ENCODE results near the gene TUT1.
"Not testable (repeated sequence)": the region's sequence is repeated elsewhere in the genome, so short reads cannot be mapped to it uniquely, and the experiment has no call there.

The TUT1 gene, protein sequence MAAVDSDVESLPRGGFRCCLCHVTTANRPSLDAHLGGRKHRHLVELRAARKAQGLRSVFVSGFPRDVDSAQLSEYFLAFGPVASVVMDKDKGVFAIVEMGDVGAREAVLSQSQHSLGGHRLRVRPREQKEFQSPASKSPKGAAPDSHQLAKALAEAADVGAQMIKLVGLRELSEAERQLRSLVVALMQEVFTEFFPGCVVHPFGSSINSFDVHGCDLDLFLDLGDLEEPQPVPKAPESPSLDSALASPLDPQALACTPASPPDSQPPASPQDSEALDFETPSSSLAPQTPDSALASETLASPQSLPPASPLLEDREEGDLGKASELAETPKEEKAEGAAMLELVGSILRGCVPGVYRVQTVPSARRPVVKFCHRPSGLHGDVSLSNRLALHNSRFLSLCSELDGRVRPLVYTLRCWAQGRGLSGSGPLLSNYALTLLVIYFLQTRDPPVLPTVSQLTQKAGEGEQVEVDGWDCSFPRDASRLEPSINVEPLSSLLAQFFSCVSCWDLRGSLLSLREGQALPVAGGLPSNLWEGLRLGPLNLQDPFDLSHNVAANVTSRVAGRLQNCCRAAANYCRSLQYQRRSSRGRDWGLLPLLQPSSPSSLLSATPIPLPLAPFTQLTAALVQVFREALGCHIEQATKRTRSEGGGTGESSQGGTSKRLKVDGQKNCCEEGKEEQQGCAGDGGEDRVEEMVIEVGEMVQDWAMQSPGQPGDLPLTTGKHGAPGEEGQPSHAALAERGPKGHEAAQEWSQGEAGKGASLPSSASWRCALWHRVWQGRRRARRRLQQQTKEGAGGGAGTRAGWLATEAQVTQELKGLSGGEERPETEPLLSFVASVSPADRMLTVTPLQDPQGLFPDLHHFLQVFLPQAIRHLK

DNA sequence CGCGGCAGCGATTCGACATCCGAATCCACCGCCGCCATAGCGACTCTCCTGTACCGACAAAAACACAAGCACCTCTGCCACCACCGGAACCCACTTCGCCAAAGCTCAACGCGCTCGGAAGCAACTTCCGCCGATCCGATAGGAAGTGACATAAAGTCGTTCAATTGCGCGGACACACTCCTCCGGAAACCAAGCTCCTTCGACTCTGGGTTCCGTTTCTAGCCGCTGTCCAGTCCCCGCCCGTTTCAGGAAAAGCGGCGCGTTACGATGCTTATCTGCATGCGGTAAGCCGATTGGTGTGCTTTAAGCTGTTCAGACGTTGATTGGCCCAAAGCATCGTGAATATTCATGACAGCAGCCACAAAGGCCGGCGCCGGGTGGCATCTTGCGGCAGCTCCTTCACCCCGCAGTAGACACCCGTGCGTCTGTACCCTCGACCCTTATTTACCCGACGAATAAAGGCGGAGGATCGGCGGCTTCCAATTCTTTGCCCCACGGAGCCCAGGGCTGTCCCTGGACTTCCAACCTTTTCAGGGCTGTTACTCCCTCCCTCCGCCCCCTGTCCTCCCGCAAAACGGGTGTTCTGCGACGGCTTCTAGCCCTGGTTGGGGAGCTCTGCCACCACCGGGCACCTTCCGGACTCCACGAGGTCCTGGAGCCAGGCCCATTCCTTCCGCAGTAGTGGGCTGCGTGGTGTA lies at the start of gene TUT1:
TSS of gene TUT1 (minus strand) at position 76 of the 698 bp plus-strand sequence. CDS start at position 38, 38 bp downstream.
- peak; percentile 100 for DNase-seq

DNA sequence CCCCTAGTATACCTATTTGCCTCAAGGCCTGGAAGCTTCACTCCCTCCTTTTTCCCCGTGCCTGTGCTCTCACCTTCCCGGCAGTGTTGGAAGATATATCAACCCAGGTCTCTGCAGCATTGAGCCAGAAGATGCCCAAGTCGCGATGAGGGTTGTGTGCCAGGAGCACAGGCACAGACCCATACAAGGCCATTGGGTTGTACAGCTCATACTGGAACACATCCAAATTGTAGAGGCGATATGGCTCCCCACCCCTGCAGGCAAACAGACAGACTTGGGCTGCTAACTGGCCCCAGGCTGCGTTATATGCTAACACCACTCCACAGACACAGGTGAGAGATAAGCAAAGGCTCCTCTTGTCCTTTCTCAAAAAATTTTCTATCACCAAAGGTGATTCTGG lies 41.2 kb upstream of the TUT1 start:
- no peak for DNase-seq

DNA sequence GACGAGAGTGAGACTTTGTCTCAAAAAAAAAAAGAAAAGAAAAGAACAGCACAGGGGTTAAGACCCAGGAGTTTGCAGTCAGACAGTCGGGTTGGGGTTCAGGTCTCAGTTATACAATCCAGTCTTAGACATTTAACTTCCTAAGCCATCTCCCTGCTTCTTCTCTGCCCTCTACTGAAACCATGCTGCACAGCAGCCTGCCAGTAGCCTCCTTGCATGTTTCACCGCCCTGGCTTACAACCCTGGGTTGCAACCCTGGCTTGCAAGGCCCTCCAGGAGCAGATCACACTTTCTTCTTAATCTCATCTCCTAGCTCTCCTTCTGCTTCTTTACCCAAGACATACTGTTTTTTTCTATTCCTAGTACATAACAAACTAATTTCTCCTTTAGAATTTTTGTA lies 36.4 kb upstream of the TUT1 start:
- no peak for DNase-seq

DNA sequence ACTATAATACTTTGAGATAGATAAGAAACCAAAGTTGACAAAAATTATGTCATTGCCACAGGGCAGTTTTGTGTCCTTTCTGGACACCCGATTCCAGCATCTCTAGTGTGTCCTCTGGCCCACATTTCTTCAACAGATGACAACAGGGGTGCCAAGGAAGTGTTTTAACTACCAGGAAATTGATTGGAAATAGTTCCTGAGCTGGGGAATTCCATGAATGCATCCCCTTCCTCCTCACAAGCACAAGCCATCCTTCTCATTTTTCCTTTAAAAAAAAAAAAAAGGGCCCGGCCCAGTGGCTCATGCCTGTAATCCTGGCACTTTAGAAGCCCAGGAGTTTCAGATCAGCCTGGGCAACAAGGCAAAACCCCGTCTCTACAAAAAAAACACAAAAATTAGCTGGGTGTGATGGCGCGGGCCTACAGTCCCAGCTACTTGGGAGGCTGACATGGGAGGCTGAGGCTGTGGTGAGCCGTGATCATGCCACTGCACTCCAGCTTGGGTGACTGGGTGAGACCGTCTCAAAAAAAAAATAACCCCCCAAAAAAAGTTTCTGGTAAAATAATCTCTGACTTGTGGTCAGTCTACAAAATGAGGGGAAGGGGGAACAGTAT lies 31.3 kb upstream of the TUT1 start:
- DNase-seq = no peak

DNA sequence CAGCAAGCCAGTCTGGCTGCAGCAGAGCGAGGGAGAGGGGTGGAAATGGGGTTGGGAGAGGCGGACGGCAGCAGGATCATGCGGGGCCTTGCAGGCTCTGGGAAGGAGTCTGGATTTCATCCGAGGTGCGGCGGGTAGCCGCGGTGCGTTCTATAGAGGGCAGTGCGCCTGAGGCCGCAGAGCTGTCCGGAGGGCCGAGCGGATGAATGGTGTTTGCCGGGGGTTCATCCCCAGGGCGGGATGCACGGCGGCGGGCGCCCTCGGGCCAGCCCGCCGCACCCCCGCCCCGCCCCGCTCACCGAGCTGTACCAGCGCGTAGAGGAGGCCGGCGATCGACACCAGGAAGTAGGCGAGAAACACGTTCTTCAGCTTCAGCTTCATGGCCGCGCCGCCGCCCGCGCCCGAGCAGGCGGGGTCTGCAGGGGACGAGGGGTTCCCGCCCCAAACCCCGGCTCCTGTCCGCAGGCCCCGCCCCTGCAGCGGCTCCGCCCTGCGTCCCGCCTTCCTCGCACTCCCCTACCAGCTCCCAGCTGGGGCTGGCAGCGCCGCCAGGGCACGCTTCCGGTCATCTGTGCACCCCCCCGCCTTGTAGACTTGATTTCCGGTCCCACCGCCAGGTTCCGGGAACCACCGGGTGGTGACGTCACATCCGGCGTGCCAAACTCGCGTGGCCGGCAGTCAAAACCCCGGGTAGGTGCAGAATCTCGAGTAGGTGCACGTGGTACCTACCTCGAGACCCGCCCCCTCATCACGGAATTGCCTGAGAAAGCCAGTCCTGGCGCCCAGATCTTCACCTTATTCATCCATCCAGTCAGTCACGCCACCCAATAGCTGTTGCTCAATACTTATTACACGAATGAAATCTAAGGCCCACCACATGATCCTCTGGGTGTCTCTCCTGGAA lies 30.5 kb upstream of the TUT1 start, which contains the start of gene B3GAT3:
TSS of gene B3GAT3 (minus strand) at position 420 of the 904 bp plus-strand sequence. CDS start at position 381, 39 bp downstream.
- peak; percentile 100 for DNase-seq

DNA sequence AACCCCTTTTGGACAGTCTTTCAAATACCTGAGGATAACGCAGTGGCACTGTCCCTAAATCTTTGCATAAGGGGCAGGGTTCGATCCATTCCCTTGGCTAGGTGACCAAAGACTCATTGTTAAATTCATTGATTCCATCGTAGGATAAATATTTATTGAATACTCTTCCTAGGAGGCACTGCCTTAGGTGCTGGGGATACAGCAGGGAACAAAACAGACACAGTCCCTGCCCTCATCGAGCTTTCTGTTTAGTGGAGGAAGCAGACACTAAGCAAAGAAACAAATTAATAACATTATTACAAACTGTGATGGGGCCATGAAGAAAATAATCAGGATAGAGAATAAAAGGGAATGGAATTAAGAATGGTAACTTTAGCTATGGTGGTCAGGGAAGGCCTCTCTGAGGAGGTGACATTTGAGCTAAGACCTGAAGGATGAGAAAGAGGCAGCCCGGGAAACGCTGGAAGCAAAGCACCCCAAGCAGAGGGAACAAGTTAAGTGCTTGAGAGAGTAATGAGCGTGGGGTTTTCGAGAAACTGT lies 29.8 kb upstream of the TUT1 start:
- DNase-seq = no peak

DNA sequence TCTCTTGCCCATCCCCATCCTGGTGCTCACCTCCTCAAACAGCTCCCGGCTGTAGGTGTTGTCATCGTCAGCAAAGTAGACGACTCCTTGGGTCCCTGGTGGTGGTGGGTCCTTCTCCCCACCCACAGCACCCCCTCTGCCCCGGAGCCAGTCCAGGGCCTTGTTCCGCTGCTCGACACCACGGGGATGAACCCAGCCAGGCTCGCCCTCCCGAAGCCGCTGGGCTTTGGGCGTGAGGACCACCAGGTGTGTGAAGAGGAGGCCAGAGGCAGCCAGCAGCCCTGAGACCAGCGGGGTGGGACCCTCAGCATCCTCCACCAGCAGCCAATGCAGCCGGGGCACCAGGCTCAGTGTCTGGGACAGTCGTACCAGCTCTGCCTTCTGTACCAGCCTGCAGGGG lies 25.6 kb upstream of the TUT1 start:
- not testable (repeated sequence) for DNase-seq

DNA sequence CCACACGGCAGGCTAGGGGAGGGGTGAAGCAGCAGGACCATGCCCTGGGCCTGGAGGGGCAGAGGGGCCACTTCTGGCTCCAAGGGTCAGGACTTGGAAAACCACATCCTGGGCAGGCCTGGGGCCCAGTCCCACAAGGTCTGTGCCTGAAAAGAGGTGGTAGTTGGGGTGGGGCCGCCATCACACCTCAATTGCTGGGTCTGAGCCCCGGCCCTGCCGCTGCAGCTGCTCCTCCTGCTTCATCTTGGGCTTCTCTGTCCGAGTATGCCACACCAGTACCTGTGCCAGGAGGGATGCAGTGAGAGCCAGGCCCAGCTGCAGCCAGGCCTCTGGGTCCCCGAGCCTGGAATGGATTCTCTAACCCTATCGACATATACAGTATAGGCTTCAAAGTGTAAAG lies 24.2 kb upstream of the TUT1 start:
- DNase-seq = no peak

DNA sequence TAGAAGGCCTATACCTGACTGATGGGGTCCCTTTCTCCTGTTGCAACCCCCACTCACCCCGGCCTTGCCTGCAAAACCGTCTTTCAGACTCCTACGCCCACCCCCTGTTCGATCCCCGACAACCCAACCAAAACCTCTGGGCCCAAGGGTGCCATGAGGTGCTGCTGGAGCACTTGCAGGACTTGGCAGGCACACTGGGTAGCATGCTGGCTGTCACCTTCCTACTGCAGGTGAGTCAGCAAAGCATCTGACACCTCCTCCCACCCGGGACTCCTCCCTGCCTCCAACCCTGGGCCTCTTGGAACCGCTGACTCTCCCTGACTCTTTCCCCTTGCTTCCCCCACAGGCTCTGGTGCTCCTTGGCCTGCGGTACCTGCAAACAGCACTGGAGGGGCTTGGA lies 23.0 kb upstream of the TUT1 start:
- DNase-seq = peak; percentile 86

DNA sequence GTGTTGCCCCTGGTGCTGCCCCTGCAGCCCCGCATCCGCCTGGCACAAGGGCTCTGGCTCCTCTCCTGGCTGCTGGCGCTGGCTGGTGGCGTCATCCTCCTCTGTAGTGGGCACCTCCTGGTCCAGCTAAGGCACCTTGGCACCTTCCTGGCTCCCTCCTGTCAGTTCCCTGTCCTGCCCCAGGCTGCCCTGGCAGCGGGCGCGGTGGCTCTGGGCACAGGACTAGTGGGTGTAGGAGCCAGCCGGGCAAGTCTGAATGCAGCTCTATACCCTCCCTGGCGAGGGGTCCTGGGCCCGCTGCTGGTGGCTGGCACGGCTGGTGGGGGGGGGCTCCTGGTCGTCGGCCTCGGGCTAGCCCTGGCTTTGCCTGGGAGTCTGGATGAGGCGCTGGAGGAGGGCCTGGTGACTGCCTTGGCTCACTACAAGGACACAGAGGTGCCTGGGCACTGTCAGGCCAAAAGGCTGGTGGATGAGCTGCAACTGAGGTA lies 22.0 kb upstream of the TUT1 start:
- DNase-seq = no peak

DNA sequence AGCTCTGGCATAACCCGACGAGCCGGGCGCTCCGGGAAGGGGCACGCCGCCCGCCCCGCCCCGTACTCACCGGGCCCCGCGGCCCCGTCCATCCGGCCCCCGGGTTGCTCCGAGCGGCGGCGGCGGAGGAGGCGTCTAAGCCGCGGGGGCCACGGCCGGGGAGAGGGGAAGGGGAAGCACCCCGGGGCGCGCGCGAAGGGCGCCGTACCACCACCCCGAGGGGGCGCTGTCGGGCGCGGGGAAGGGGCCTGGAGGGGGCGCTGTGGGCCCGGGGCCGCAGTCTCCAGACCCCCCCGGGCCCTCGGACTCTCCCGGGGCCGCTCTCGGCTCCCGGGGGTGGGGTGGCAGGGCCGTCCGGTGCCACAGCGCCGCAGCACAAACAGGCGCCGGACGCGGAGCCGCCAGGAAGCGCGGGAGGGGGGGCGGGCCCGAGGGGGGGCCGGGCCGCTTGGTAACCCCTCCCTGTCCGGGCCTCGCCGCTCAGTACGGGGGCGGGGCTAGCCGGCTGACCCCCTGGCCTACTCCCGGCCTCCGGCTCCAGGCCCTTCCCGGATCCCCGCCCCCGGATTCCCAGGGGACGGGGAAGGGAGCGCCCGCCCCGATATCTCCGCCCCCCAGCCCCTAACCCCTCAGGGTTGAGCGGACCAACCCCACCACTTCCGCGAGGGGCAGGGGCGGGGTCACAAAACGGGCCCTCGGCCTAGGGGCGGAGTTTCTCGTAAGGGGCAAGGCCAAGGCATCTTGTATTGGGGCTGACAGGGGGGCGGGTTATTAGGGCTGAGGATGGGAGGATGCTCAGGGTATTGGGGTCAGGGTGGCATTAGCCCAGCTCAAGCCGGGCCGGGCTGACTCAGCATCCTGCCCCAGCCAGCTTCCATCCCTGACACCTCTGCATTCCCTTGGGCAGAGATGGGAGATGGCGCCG lies 21.3 kb upstream of the TUT1 start, which contains the start of the genes EML3 and ROM1:
TSS of gene EML3 (minus strand) at position 410 of the 925 bp plus-strand sequence. CDS start at position 92, 318 bp downstream.
TSS of gene ROM1 (plus strand) at position 892 of the 925 bp plus-strand sequence. CDS start at position 917, 25 bp downstream.
- peak; percentile 92 for DNase-seq

DNA sequence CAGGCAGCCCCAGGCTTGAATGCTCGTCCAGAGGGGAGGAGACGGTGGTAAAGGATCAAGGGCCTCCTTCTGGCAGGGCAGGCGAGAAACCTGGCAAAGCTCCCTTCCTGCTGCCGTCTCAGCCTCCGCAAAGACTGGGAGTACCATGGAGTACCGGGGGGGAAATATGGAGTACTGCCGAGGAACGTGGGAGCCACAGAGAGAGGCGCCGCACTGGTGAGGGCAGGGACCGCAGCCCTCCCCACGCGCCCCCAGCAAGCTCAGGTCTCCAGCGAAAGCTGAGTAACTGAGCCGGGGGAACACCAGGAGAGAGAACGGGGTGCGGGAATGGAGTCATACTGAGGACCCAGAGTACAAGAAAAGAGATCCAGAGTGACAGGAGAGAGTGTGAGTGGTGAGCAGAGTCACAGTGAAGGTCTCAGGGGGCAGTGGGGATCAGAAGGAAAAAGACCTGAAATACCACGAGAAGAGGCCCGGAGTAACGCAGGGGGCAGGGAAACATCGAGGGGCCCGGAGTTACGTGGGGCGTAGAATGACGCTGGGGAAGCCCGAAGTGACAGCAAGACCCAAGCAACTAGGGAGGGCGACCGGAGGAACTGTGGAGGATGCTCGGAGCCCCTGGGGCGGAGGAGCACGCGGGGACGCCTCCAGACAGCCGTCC lies 20.5 kb upstream of the TUT1 start:
- peak; percentile 61 for DNase-seq

DNA sequence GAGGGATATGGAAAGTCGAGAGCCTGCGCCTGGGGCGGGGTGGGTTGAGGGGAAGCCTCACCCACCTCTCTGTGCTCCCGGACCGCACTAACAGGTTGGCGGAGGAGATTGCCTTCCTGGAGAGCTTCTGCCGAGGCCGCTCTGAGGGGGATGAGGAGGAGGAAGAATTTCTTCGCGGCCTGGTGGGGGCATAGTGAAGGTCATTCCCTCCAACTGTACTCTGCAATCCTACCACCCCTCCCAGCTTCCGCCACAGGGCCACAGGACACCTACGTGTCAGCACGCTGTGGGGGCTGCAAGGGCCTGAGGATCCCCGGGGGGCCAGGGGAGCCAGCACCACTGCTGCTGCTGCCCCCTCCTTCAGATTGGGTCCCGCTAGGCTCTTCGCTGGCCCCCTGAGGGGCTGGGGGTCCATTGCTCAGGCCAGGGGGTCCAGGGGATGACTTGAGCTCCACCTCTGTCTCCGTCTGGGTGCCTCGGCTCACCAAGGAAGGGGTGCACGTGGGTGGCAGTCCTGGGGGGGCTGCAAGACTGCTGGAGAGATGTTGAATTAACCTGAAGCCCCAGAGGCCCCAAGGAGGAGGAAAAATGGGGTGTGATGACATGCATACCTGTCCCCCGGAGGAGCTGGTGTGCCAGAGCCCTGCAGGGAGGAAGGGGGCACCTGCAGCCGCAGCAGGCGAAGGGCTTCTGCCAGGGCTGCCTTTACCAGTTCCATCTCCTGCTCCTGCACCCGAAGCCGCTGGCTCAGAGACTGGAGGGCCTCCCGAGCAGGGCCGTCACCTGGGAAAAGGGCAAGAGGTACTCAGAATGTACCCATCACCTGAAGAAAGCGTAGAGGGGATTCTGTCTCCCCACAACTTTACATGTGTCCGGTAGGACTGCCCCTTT lies 19.7 kb upstream of the TUT1 start:
- DNase-seq = no peak

DNA sequence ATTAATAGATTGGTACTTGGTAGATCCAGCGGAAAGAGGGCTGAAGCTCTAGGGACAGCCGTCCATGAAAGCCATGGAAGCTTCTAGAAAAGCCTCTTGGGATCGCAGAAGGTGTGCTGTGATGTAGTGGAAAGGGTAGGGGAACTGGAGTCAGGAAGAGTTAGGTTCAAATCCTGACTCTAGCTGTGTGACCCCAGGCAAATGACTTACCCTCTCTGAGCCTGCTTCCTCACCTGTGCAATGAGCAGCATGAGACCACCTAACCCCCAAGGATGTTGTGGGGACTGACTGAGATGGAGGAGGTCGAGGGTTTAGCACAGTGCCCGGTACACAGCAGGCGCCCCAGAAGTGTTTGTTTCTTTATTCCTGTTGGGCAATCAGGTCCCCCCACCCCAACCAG lies 19.1 kb upstream of the TUT1 start:
- no peak for DNase-seq

DNA sequence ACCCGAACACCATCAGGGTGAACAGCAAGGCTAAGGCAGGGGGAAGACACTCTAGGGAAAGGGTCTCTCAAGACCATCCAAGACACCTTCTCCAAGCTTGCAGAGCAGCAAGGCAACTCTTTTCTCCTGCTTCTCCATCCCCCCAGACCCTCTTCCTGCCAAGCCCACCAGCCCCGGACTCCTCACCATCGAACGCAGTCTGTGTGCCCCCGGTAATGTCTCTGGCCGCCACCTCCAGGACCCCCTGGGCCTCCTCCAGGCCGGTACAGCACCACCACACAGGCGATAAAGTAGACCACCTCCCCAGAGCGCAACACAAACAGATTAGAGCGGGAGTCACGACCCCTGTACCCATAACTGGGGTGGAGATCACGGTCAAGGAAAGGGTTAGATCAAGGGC lies 17.5 kb upstream of the TUT1 start:
- no peak for DNase-seq

DNA sequence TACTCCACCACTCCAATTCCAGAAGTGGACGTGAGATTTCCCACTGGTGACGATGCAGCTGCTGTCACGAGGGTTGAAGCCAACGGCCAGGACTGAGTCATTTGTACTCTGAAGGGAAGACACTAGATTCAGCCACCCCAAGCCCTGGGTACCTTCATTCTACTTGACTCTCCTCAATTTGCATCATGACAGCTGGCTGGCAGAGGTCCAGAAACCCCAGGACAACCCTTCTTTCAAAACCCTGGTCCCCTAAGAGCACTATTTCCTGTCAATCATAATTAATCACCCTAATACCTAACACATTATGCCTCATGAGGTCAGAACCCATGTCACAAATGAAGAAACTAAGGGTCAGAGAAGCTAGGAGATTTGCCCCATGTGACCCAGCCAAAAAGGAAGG lies 16.4 kb upstream of the TUT1 start:
- no peak for DNase-seq

DNA sequence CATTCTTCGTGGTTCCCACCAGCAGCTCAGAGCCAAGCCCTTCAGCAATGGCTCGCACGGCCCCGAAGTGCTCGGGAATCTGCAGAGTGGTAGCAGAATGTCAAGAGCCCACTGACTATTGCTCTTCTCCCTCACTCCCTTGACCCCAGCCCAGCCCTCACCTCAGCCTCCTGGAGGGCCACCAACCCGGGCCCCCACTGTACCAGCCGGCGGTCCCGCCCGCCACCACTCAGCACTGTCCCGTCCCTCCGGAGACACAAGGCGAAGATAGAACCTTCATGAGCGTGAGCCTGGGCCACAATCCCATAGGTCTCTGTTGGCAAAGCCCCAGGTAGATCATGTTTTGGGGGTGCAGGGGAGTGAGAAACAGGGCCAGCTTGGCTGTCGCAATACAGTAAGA lies 14.6 kb upstream of the TUT1 start:
- no peak for DNase-seq

DNA sequence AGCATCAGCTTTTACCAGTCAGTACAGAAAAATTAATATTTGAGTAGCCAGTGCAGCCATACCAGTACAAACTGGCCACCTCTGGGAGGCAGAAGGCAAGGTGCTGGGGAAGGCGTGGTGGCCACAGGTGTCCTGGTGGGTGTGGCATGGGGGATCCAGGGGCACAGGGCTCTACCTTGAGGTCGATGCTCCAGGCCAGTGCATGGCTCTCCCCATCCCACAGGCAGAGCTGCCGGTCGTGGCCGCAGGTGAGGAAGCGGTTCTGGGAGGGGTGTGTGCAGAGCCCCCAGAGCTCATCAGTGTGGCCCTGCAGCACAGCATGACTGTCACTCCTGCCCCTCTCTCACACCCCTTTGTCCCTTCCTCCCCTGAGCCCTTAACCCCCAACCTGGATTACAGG lies 14.1 kb upstream of the TUT1 start:
- DNase-seq = no peak

Data from DMS53 (cell line).